SK-N-SH (cell line): Measurements from ENCODE around the gene PSMG3. TPM values are rescaled to one million over a fixed set of nuclear protein-coding genes. Genes with fewer than 3 reads are reported as not detected.

ENCODE experiments used
- CTCF ChIA-PET: fragments of 300-600, 350-600 bp; formaldehyde crosslinking; extraction: SDS; loops from one replicate; lab custom pipeline; 2021; lab: Yijun Ruan, JAX
- POLR2A ChIA-PET: fragments of 350-600 bp; sonication (Branson Sonifier 250); formaldehyde crosslinking; extraction: SDS; loops from one replicate; lab custom pipeline; 2020; ENCODE audit warnings: antibody characterized with exemption, inconsistent platforms; lab: Yijun Ruan, JAX
- DNase-seq: peaks from one replicate; pipeline ENCODE4 v3.0.0; 2012
- H2AFZ ChIP-seq: fragments of 200-600 bp; sonication (generic); 2 replicates; pipeline ENCODE4 v1.8.1; 2016; ENCODE audit warnings: antibody characterized with exemption, mild to moderate bottlenecking, low read depth
- H3F3A ChIP-seq: fragments of 200-600 bp; sonication (generic); replicated peaks from 2 replicates; pipeline ENCODE3; 2016; ENCODE audit warnings: antibody characterized with exemption, mild to moderate bottlenecking; ENCODE audit not compliant: insufficient read depth
- H3K27ac ChIP-seq, 2 experiments: fragments of 200-500 bp in 1 of 2; fragments of 200-600 bp in 1 of 2; sonication (Bioruptor generic) in 1 of 2; sonication (generic), shearing (Covaris generic) in 1 of 2; 2 replicates each; pipeline versions ENCODE4 v1.5.1 to v1.6.1; 2014 to 2016; ENCODE audit warnings: low read depth in 2 of 2, inconsistent platforms in 1 of 2, low read length in 1 of 2, mild to moderate bottlenecking in 1 of 2, mixed read lengths in 1 of 2
- H3K27me3 ChIP-seq: fragments of 200-600 bp; sonication (generic), shearing (Covaris generic); 2 replicates; pipeline ENCODE4 v1.6.1; 2016; ENCODE audit warnings: mixed run types; ENCODE audit not compliant: insufficient read depth
- H3K36me3 ChIP-seq, 2 experiments: fragments of 200-500 bp in 1 of 2; fragments of 200-600 bp in 1 of 2; sonication (Bioruptor generic) in 1 of 2; sonication (generic) in 1 of 2; replicated peaks in 1 of 2; 2 replicates each; pipeline versions ENCODE3 to v1.5.1; 2014 to 2016; ENCODE audit warnings: low read length in 1 of 2, mild to moderate bottlenecking in 1 of 2; ENCODE audit not compliant: insufficient read depth in 2 of 2, control insufficient read depth in 1 of 2
- H3K4me1 ChIP-seq, 2 experiments: fragments of 200-500 bp in 1 of 2; fragments of 200-600 bp in 1 of 2; sonication (Bioruptor generic) in 1 of 2; sonication (generic), shearing (Covaris generic) in 1 of 2; 2 replicates each; pipeline versions ENCODE4 v1.5.1 to v1.6.1; 2014 to 2016; ENCODE audit warnings: low read depth in 1 of 2, low read length in 1 of 2, mixed run types in 1 of 2; ENCODE audit not compliant: insufficient read depth in 2 of 2, control insufficient read depth in 1 of 2
- H3K4me2 ChIP-seq: fragments of 200-600 bp; sonication (generic), shearing (Covaris generic); 2 replicates; pipeline ENCODE4 v1.6.1; 2017; ENCODE audit warnings: mixed run types
- H3K4me3 ChIP-seq, 2 experiments: fragments of 200-500 bp in 1 of 2; fragments of 200-600 bp in 1 of 2; sonication (Bioruptor generic) in 1 of 2; sonication (generic), shearing (Covaris generic) in 1 of 2; 2 replicates each; pipeline versions ENCODE4 v1.5.1 to v1.8.1; 2014 to 2016; ENCODE audit warnings: low read depth in 2 of 2, inconsistent platforms in 1 of 2, low read length in 1 of 2, mild to moderate bottlenecking in 1 of 2, mixed read lengths in 1 of 2, moderate library complexity in 1 of 2
- H3K79me2 ChIP-seq: fragments of 200-600 bp; sonication (generic); 2 replicates; pipeline ENCODE4 v1.8.1; 2017; ENCODE audit warnings: mild to moderate bottlenecking; ENCODE audit not compliant: insufficient read depth
- H3K9ac ChIP-seq: fragments of 200-600 bp; sonication (generic); 2 replicates; pipeline ENCODE4 v1.6.1; 2017; ENCODE audit warnings: mixed run types
- H3K9me2 ChIP-seq: fragments of 200-600 bp; sonication (generic); 2 replicates; pipeline ENCODE4 v1.6.1; 2017; ENCODE audit warnings: mixed run types
- H3K9me3 ChIP-seq: fragments of 200-600 bp; sonication (generic); 2 replicates; pipeline ENCODE4 v1.6.1; 2017; ENCODE audit warnings: mixed run types, mild to moderate bottlenecking, moderate library complexity
- H4K20me1 ChIP-seq: fragments of 200-600 bp; sonication (generic); 2 replicates; pipeline ENCODE4 v1.6.1; 2017; ENCODE audit warnings: mild to moderate bottlenecking, mixed run types; ENCODE audit not compliant: insufficient read depth
- CHD2 ChIP-seq: fragments of 150-350 bp; IDR thresholded peaks from 2 replicates; pipeline ENCODE4 v1.6.1; 2018; ENCODE audit warnings: low read length; ENCODE audit not compliant: partially characterized antibody
- CTCF ChIP-seq: fragments of 200-600 bp; sonication (generic); IDR thresholded peaks from 2 replicates; pipeline ENCODE4 v1.6.1; 2017; ENCODE audit warnings: antibody characterized with exemption, mild to moderate bottlenecking, moderate library complexity
- GABPA ChIP-seq: IDR thresholded peaks from 2 replicates; pipeline ENCODE4 v1.4.0; 2012; ENCODE audit warnings: low read depth, mild to moderate bottlenecking
- GATA2 ChIP-seq: sonication (generic); formaldehyde crosslinking; IDR thresholded peaks from 2 replicates; pipeline ENCODE4 v1.5.0; 2020; ENCODE audit warnings: mild to moderate bottlenecking, missing genetic modification reagents
- IRF3 ChIP-seq: fragments of 150-350 bp; IDR thresholded peaks from 2 replicates; pipeline ENCODE4 v1.6.1; 2016; ENCODE audit warnings: mild to moderate bottlenecking, low read depth, low read length
- JUND ChIP-seq: IDR thresholded peaks from 2 replicates; pipeline ENCODE4 v1.4.0; 2012
- MEF2A ChIP-seq: IDR thresholded peaks from 2 replicates; pipeline ENCODE4 v1.4.0; 2012; ENCODE audit warnings: low read depth, borderline replicate concordance
- NRF1 ChIP-seq: IDR thresholded peaks from 2 replicates; pipeline ENCODE4 v1.6.1; 2012; ENCODE audit warnings: low read depth, mild to moderate bottlenecking, low read length
- RAD21 ChIP-seq: IDR thresholded peaks from 2 replicates; pipeline ENCODE4 v1.6.1; 2012; ENCODE audit warnings: mild to moderate bottlenecking, low read length
- TCF12 ChIP-seq: IDR thresholded peaks from 2 replicates; pipeline ENCODE4 v1.4.0; 2012
- USF1 ChIP-seq: IDR thresholded peaks from 2 replicates; pipeline ENCODE4 v1.4.0; 2012; ENCODE audit warnings: low read depth, borderline replicate concordance
- WGBS: methylation state at CpG from one replicate; pipeline ENCODE4 v1.1.6; 2017; ENCODE audit warnings: low lambda C conversion rate; 5-methylcytosine and 5-hydroxymethylcytosine counted together
- polyA plus RNA-seq, 3 experiments: library from polyadenylated mRNA; depleted of rRNA; stranded (reverse); fragments of >200 nt; gene quantifications; 2 replicates each; pipeline ENCODE4 v1.2.3, GENCODE V29; 2012
- TF ChIP-seq, protein P1 (sequence below): IDR thresholded peaks from 2 replicates; pipeline ENCODE4 v1.4.0; 2012; ENCODE audit warnings: low read depth
- TF ChIP-seq, protein P2 (sequence below): IDR thresholded peaks from 2 replicates; pipeline ENCODE4 v1.4.0; 2012; ENCODE audit warnings: low read depth, borderline replicate concordance

PSMG3 gene
- polyA plus RNA-seq, 1 of the 3 experiments (the other 2 are of a cell fraction) = 109 TPM

- Histone ChIP-seq H4K20me1 (no peaks in the 10 kb centered on the region), H3K27ac (no peak overlapping the region), H3K4me2 (no peak overlapping the region), H2AFZ (no peak overlapping the region), H3K36me3 (no peaks in the 10 kb centered on the region), H3K9me3 (no peaks in the 10 kb centered on the region), H3K9ac (no peak overlapping the region), H3K9me2 (no peaks in the 10 kb centered on the region), H3K27me3 (no peaks in the 10 kb centered on the region), H3K4me1 (peaks cover 14% of the 10 kb centered on the region in 2 experiments; a peak in 3 of 4 replicates), H3K4me3 (no peak overlapping the region), H3F3A (peaks cover 12% of the 10 kb centered on the region), H3K79me2 (no peaks in the 10 kb centered on the region)
- TF ChIP-seq GABPA (no peak), CTCF (no peak), GATA2 (CRISPR knock-in tag) (no peak), NRF1 (no peak), IRF3 (no peak), CHD2 (no peak), TCF12 (no peak), RAD21 (no peak), MEF2A (no peak), JUND (no peak), USF1 (no peak)
- TF ChIP-seq, protein P1, sequence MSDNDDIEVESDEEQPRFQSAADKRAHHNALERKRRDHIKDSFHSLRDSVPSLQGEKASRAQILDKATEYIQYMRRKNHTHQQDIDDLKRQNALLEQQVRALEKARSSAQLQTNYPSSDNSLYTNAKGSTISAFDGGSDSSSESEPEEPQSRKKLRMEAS = no peak
- TF ChIP-seq, protein P2, sequence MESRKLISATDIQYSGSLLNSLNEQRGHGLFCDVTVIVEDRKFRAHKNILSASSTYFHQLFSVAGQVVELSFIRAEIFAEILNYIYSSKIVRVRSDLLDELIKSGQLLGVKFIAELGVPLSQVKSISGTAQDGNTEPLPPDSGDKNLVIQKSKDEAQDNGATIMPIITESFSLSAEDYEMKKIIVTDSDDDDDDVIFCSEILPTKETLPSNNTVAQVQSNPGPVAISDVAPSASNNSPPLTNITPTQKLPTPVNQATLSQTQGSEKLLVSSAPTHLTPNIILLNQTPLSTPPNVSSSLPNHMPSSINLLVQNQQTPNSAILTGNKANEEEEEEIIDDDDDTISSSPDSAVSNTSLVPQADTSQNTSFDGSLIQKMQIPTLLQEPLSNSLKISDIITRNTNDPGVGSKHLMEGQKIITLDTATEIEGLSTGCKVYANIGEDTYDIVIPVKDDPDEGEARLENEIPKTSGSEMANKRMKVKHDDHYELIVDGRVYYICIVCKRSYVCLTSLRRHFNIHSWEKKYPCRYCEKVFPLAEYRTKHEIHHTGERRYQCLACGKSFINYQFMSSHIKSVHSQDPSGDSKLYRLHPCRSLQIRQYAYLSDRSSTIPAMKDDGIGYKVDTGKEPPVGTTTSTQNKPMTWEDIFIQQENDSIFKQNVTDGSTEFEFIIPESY = no peak
- POLR2A ChIA-PET = no interaction called here
- CTCF ChIA-PET = interaction anchor here (0.5 to 3.4 kb wide), 4 partner anchors 10 to 80 kb away, joined by 3 to 24 read pairs (median 4); no protein-coding TSS in a partner anchor
- WGBS = 95% methylated on average over 20 of the region's 28 CpGs
- peak; percentile 40 for DNase-seq
Observed at GRCh38 chr7:1553512-1554210, 16.2 kb downstream of the PSMG3 start.
